Skin of body (tissue), 2 donors: ENCODE data around the gene CD163L1. TPM values are rescaled to one million over a fixed set of nuclear protein-coding genes. Genes with fewer than 3 reads are reported as not detected.
A peak's percentile ranks its signal among the peaks of the same experiment; 100 is the strongest.
"Not testable (repeated sequence)": the region's sequence is repeated elsewhere in the genome, so short reads cannot be mapped to it uniquely, and the experiment has no call there.

ENCODE experiments used
- DNase-seq: peaks from one replicate; lab custom pipeline; 2025; lab: John Stamatoyannopoulos, UW
- total RNA-seq: library from RNA; depleted of rRNA; stranded (reverse); fragments of >200 nt; gene quantifications from one replicate; pipeline ENCODE4 v1.2.3, GENCODE V29; 2014

Gene CD163L1
- total RNA-seq = 12.7 TPM

- peak; percentile 7 for DNase-seq
Measured at GRCh38 chr12:7444076-7444475, at the start of gene CD163L1. TSS of gene CD163L1 (minus strand) at chr12:7444153. CDS start at chr12:7444127, 26 bp downstream.

- DNase-seq = no peak
Measured at GRCh38 chr12:7493006-7493405, 49.1 kb upstream of the CD163L1 start.

- no peak for DNase-seq
Measured at GRCh38 chr12:7486512-7486911, 42.6 kb upstream of the CD163L1 start.

- DNase-seq = no peak
Measured at GRCh38 chr12:7485095-7485494, 41.1 kb upstream of the CD163L1 start.

- no peak for DNase-seq
Measured at GRCh38 chr12:7483343-7483742, 39.4 kb upstream of the CD163L1 start.

- DNase-seq = no peak
Measured at GRCh38 chr12:7479771-7480170, 35.8 kb upstream of the CD163L1 start.

- DNase-seq = no peak
Measured at GRCh38 chr12:7472060-7472459, 28.1 kb upstream of the CD163L1 start.

- peak; percentile 22 for DNase-seq
Measured at GRCh38 chr12:7460375-7461259, 16.7 kb upstream of the CD163L1 start.

GRCh38 chr12:7459973-7460372, 16.0 kb upstream of the CD163L1 start:
- no peak for DNase-seq

GRCh38 chr12:7451756-7452155, 7.8 kb upstream of the CD163L1 start:
- DNase-seq = no peak

- DNase-seq = no peak
Measured at GRCh38 chr12:7450667-7451066, 6.7 kb upstream of the CD163L1 start.

- no peak for DNase-seq
Measured at GRCh38 chr12:7448099-7448498, 4.1 kb upstream of the CD163L1 start.

- no peak for DNase-seq
Measured at GRCh38 chr12:7444537-7444936, 584 bp upstream of the CD163L1 start.

- DNase-seq = no peak
Measured at GRCh38 chr12:7441216-7441615, 2.7 kb downstream of the CD163L1 start.

GRCh38 chr12:7439579-7440505, 4.1 kb downstream of the CD163L1 start:
- DNase-seq = no peak

GRCh38 chr12:7438291-7438995, 5.5 kb downstream of the CD163L1 start:
- not testable (repeated sequence) for DNase-seq

- DNase-seq = not testable (repeated sequence)
Measured at GRCh38 chr12:7437494-7437893, 6.5 kb downstream of the CD163L1 start.

- DNase-seq = no peak
Measured at GRCh38 chr12:7434670-7435069, 9.3 kb downstream of the CD163L1 start.

- DNase-seq = no peak
Measured at GRCh38 chr12:7433276-7433822, 10.6 kb downstream of the CD163L1 start.

- no peak for DNase-seq
Measured at GRCh38 chr12:7431993-7432685, 11.8 kb downstream of the CD163L1 start.

- DNase-seq = no peak
Measured at GRCh38 chr12:7411343-7411742, 32.6 kb downstream of the CD163L1 start.
